A204.1 (cell line): ENCODE results near the gene STK11IP.

Experiments used
- FAIRE-seq: peaks from 2 replicates; lab custom pipeline; 2012; peaks lifted over from hg19 to GRCh38; lab: Jason Lieb, UNC

Gene STK11IP, protein sequence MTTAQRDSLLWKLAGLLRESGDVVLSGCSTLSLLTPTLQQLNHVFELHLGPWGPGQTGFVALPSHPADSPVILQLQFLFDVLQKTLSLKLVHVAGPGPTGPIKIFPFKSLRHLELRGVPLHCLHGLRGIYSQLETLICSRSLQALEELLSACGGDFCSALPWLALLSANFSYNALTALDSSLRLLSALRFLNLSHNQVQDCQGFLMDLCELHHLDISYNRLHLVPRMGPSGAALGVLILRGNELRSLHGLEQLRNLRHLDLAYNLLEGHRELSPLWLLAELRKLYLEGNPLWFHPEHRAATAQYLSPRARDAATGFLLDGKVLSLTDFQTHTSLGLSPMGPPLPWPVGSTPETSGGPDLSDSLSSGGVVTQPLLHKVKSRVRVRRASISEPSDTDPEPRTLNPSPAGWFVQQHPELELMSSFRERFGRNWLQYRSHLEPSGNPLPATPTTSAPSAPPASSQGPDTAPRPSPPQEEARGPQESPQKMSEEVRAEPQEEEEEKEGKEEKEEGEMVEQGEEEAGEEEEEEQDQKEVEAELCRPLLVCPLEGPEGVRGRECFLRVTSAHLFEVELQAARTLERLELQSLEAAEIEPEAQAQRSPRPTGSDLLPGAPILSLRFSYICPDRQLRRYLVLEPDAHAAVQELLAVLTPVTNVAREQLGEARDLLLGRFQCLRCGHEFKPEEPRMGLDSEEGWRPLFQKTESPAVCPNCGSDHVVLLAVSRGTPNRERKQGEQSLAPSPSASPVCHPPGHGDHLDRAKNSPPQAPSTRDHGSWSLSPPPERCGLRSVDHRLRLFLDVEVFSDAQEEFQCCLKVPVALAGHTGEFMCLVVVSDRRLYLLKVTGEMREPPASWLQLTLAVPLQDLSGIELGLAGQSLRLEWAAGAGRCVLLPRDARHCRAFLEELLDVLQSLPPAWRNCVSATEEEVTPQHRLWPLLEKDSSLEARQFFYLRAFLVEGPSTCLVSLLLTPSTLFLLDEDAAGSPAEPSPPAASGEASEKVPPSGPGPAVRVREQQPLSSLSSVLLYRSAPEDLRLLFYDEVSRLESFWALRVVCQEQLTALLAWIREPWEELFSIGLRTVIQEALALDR

DNA sequence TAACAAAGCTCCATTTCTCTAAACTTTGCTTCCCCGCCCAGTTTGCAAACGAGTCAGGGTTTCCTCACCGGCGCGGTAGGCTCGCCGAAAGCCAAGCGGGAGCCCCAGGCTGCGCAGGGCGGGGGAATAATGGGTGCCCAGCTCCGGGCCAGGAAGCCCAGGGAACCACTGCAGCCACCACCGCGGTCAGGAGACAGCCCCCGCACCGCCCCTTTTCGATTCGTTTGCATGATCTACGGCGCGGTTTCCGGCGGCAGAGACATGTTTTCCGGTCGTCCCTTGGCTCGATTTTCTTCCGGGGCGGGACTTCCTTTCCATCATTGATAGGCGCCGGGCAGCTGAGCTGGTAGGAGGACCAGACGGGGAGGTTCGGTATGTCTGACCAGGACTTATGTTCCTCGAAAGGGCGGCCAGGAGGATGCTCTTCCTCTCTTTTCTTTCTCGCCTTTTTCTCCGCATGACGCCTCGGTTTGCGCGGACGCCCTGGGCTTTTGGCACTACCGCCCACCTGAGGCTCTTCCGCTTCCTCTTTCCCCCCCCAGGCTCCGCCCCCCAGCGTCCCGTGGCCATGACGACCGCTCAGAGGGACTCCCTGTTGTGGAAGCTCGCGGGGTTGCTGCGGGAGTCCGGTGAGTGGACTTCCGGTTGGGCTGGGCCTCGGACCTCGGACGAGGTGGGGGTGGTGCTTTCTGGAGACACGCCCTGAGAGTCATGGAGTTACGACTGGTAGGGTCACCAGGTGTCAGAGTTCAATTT, at the start of gene STK11IP:
Gene STK11IP (plus strand): TSS at position 306 of the 756 bp plus-strand sequence. CDS start 263 bp downstream, at position 569.
- FAIRE-seq = peak; percentile 72

DNA sequence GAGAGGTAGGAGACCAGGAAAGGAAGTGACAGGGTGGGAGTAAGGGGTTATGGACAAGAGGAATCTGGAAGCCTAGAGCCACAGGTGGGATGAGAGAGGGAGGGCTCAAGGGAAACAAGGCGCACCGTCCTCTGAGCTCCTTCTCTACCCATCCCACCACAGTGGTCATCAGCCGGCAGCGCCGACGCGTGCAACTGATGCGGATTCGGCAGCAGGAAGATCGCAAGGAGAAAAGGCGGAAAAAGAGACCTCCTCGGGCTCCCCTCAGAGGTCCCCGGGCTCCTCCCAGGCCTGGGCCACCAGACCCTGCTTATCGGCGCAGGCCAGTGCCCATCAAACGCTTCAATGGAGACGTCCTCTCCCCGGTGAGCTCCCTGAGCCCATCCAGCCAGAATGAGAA, 48.7 kb upstream of the STK11IP start:
- FAIRE-seq = no peak

DNA sequence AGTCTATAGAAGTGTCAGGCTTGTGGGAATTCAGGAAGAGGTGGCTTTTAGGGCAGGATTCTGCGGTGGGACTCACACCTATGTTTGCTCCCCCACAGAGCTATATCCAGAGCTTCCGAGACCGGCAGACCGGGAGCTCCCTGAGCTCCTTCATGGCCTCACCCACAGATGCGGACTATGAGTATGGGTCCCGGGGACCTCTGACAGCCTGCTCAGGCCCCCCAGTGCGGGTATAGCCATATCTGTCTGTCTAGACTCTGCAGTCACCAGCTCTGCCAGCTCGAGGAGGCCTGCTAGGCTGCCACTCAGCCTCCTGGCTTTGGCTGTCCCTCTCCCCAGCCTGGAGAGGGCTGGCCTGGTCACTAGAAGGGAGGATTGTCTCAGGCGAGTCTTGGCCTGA, 48.0 kb upstream of the STK11IP start:
- no peak for FAIRE-seq

DNA sequence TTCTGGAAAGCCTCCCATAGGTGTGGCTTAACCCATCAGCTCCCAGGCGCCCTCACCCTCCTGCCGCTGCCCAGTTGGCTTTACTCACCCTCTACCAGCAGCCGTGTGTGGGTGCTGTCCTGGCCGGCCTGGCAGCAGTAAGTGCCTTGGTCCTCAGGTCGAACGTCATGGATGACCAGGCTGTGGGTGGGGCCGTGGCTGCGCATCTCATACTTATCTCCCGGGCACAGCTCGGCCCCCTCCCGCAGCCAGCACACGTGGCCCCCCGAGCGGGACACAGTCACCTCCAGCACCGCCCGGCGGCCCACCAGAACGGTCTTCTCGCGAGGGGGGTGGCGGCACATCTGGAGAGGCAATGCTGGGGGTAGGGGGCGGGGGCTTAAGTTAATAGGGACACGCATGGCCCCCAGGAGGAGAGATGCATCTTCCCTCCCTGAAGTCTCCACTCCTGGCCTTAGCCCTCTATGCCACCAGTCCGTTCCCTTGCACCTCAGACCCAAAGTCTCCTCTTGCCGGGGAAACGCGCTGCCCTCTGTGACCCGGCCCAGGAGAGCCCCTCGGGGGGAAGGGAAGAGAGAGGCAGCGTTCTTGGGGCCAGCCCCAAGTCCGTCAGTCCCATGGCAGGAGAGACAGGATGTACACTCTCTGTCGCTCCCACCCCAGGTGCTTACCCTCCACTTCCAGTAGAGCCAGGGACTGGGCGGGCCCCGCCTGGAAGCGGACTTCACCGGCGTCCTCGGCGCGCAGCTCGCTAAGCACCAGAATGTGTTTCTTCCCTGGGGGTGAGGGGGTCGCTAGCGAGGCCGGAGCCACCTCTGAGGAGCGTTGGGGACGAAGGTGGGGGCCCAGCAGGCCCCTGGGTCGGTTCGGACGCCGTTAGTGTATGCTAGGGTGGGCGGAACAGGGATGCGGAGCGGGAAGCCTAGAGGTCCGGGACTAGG, 45.9 kb upstream of the STK11IP start:
- no peak for FAIRE-seq

DNA sequence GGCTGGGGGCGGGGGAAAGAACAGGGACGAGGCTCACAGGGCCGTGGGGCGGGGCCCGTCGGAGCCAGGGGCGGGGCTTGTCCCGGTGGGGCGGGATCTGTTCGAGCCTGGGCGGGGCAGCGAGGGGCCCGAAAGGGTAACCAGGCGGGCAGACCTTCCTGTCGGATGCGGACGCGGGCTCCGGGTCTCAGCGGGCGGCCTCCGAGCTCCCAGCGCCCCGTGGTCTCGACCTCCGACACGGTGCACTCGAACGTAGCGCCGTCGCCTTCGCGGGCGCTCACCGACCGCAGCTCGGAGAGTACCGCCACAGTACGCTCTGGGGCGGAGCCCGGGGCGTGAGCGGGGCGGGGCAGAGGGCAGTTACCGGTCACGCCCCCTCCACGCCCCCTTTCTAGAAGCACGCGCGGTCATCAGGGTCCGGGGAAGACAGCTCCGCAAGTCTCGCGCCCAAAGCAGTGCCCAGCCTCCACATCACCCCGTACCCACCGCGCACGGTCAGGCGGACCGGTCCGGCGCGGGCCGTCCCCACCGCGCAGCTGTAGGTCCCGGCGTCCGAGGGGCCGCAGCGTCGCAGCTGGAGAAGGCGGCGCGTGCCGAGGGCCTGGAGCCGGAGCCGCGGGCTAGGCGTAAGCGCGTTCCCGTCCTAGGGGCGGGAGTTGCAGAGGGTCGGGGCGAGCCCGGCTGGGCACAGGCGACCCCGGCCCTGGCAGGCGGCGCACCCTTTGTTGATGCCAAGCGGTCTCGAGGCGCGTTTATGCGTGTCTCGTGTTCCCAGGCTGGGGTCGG, 45.1 kb upstream of the STK11IP start:
- no peak for FAIRE-seq

DNA sequence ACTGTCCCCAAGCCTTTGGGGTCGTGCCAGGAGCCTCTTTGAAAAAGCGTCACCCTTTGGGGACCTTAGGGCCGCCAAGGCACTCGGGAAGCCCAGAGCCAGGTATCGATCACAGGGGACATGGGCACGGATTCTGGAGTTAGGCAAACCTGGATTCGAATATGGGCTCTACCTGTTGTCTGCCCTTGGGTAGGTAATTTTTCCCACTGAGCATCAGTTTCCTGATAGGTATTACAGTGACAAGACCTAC, 44.6 kb upstream of the STK11IP start:
- no peak for FAIRE-seq

DNA sequence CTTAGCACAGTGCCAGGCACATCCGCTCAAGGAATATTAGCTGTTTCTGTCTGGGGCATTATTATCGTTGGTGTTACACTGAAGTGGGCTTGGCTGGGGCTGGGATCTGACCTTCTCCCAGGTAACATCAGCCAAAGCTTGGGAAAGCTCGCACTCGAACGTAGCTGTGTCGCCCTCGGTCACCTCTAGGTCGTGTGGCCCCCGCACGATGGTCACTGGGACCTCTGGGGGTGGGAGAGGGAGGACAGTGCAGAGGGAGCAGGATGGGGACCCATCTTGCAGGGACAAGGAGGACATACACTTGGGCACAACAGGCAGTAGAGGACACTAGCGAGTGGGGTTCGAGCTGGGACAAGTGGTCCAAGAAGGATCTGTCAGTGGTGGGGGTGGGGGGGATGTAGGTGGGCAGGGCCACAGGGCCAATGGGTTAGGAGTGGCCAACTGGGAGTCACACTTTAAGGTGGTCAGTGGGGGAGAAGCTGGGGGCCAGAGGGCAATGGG, 44.1 kb upstream of the STK11IP start:
- no peak for FAIRE-seq

DNA sequence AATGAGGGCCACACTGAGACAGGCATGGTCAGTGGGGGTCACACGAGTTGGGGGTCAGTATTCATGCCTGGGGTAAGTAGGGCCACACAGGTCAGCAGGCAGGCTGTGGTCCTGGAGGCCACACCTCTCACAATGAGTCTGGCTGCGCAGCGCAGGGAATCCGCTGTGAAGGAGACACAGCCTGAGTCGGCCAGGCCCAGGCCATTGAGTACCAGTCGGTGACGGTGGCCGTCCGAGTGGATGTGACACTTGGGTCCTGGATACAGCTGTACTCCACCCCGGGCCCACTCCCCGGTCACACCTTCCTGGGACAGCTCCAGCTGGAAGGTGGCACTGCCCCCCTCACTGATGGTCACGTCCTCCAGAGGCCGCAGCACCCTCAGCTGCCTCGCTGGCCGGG, 43.3 kb upstream of the STK11IP start:
- no peak for FAIRE-seq

DNA sequence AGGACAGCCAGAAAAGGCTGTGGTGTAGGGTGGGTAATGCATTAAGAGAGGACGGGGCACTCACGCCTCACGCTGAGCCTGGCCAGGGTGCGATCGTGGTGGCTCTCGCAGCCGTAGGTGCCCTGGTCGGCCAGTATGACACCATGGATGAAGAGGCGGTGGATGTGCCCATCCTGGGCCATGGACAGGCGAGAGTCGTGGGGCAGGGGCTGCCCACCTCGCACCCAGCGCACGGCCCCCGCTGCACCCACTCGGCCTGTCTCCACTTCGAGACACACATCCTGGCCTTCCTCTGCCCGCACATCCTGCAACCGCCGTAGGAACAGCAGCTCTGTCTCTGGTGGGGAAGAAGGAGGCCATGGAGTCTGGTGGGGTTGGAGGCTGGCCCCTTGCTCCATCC, 41.7 kb upstream of the STK11IP start:
- FAIRE-seq = no peak

DNA sequence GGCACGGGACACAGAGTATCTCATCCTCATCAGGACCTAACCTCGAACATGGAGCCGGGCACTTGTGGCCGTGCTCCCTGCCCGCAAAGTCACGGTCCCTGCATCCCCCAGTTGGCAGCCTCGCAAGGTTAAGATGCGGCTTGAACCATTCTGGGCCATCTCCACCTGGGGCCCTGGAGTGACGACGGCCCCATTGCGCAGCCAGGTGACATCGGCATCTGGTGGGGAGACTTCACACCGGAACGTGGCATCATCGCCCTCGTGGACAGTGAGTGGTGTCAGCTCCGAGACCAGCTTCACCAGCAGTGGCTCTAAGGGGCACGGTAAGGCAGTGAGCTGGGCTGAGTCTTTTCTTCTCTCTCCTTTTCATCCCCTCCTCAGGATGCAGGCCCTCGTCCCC, 41.2 kb upstream of the STK11IP start:
- FAIRE-seq = no peak

DNA sequence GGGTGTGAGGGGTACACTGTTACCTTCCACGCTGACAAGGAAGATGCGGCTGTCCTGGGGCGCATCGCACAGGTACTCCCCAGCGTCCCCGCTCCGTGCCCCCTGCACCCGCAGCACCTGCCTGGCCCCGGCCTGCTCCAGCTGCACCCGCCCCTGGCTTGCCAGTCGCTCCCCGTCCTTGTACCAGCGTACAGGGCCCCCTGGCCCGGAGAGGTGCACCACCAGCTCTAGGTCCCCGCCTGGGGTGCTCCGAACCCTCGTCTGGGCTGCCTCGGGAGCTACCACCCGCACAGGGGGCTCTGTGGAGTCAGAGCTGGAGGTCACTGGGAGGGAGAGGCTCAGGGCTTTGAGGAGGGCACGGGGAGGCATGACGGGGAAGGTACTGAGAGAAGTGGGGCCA, 40.3 kb upstream of the STK11IP start:
- no peak for FAIRE-seq

DNA sequence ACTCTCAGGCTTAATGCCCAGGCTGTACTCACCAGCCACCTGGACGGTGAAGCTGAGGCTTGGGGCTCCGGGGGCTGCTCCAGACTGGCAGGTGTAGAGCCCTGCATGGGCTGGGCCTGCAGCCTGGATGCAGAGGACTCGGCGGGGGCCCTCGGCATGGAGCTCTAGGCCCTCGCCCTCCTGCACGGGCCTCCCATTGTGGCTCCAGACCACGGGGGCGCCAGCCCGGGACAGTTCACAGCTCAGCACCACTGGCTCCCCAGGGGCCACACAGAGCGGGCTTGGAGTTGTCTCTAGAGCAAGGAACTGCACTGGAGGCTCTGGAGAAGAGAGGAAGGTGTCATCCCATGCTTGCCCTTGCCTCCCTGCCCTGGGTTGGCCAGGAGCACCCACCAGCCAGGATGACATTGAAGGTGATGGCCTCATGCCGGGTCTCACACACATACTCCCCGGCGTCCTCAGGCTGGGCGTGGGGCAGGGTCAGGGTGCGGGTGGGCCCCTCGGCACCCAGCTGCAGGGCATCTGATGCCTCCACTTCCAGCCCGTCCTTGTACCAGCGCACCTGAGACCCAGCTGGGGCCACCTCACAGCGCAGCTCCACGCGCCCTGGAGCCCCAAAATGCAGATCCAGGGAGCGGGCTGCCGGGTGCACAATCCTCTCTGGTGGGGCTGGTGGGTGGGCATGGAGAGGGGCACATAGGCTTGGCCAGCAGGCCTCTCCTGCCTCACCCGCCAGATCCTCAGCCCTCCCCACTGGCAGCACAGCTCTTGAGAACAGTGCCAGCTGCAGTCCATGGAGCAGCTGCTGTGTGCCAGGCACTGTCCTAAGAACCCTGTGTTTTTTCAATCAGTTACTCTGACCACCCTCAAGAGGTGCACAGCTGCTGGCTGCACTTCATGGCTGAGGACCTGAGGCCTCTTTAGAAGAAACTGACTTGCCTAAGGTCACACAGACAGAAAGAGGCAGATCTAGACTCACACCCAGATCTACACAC, 39.6 kb upstream of the STK11IP start:
- FAIRE-seq = no peak

DNA sequence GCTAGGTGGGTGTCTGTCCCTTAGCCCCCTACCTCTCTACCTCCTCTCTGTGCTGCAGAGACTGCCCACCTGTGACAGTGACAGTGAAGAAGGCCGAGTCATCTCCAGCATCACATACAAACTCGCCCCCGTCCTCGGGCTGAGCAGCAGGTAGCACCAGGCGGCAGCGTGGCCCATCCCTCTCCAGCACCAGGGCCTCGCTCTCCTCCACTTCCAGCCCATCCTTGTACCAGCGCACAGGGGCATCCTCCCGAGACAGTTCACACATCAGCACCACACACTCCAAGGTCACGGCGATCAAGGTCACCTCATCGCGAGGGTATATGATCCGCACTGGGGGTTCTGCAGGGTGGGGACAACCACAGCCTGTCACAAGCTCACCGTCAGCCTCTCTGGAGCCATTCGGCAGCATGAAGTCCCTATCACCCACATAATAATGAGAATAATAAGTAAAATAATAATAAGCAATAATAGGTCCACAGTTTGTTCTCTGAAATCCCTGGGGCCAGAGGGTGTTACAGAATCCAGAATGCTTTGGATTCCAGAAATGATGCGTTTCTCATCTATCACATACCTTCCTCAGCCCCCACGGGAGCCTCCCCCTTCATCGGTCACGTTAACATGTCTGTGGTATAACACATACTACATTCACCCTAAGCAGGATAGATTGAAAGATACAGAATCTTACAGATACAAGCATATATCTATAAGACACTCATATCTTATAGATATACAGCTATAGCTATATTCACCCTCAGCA, 38.3 kb upstream of the STK11IP start:
- FAIRE-seq = no peak

DNA sequence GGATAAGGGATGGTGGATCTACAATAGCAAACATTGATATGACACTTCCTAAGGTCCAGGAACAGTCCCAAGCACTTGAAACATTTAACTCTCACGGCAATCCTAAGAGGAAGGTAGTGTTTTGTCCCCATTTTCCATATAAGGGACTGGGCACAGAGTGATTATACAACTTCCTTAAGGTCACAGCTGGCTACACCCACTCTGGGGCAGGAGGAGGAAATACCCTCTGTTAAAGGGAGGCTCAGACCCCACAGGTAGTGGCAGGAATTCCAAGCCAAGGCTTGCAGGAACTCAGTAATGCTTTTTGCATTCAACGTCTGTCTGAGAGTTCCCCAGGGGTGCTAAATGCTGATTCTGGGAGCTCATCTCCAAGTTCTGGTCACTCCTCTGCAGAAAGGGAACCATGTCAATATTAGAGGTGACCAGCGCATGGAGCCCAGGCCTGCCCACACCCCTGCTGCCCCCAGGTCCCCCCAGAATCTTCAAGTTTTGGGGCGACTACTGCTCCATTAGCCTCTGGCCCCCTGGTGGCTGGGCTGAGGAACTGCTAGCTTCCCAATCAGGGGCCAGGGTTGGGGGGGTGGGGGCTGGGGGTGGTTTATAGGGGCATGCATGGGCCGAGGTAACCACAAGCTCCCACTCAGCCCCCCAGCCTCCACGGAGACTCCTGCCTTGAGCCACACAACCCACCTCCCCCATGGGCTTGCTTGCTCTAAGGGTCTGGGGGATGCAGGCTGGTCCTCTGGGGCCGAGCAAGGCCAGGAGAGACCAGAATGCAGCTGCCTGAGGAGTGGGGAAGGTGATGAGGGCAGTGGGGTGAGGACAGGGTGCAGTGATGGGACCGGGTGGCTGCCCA, 37.4 kb upstream of the STK11IP start:
- no peak for FAIRE-seq

DNA sequence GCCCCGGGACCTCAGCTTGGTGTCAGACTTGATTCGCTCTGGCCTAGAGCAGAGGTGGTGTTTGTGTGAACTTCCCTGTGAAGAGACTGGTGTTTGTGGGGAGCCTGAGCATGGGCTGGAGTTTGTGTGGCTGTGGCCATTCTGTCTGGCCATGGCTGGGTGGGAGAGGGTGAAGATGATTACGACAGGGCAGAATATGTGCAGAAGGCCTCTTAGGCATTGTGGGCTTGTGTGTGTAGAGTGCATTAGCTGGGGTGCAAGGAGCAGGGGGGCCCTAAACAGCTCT, 36.8 kb upstream of the STK11IP start:
- FAIRE-seq = no peak

DNA sequence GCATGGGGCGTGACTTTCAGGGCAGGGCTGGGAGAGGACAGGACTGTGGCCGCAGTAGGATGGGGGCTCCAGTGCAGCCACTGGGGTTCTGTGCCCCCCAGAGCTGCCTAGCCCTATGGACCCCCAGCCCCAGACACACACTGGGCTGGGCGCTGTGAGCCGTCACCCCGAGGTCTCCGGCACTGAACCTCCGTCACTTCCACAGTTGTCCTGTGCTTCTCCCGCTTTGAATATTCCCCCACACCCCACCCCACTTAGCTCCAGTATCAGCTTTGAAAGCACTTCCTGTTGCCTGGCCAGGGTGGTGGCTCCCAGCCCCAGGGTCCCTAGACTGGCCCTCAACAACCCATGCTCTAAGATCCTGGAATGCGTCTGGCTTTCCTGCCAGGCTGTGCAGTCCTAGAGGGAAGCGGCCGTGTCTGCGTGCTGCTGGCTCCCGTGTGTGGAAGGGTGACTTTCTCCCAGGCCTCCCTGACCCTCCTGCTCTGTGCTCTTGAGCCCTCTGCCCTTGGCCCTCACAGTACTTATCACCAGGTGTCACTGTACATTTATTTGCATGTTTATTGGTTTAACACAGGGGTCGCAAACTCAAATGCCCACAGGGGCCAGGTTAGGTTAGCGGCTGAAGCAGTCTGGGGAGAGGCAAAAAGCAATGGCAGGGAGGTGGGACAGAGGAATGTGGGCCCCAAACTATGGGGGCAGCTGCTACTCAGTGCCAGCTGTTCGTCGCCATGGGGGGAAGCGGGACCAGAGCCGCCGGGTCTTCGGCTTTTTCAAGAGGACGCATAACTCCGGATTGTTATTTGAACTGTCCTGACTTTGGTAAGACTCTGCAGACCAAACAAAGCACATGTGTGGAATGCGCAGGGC, 36.2 kb upstream of the STK11IP start:
- no peak for FAIRE-seq
